Measurements from ENCODE around the gene SAMMSON.

- TF ChIP-seq CTCF (optimal IDR thresholded peaks at IDR 0.05 in 1 of 3, IDR thresholded peaks at IDR 0.05 in 1 of 3, conservative IDR thresholded peaks at IDR 0.05 in 1 of 3; ENCODE audit: extremely low read depth in 1 of 3, insufficient read depth in 2 of 3, low read length in 3 of 3) (no peak), EZH2 (IDR thresholded peaks at IDR 0.05; ENCODE audit: low read length) (no peak)
These were observed 113.2 kb downstream of the SAMMSON start for GRCh38 chr3:70112751-70113150.

All from keratinocyte (primary cell).